ENCODE results near the gene LYPD5.
"Not testable (repeated sequence)": the region's sequence is repeated elsewhere in the genome, so short reads cannot be mapped to it uniquely, and the experiment has no call there.

Gene LYPD5

GRCh38 chr19:43807651-43808050 lies 5.4 kb upstream of the LYPD5 start:
- Histone ChIP-seq H4K20me1 (ENCODE audit: insufficient read depth) (no peaks in the 10 kb centered on the region), H3K27ac (no peak overlapping the region), H3K27me3 (ENCODE audit: insufficient read depth, low read depth) (no peaks in the 10 kb centered on the region), H3K4me3 (IDR thresholded peaks at IDR 0.05; ENCODE audit: insufficient read depth, low read depth, low read length) (no peak overlapping the region), H3K36me3 (ENCODE audit: insufficient read depth) (no peaks in the 10 kb centered on the region), H2AFZ (ENCODE audit: low read depth) (no peak overlapping the region), H3K4me1 (ENCODE audit: low read depth, poor library complexity, severe bottlenecking) (no peaks in the 10 kb centered on the region), H3K9ac (no peak overlapping the region), H3K4me2 (no peak overlapping the region), H3K79me2 (ENCODE audit: insufficient read depth, low read depth) (no peaks in the 10 kb centered on the region)
- no peak for TF ChIP-seq CTCF (conservative IDR thresholded peaks at IDR 0.05; ENCODE audit: low read depth, low read length)

GRCh38 chr19:43806848-43807247 lies 4.6 kb upstream of the LYPD5 start:
- Histone ChIP-seq H3K4me3 (IDR thresholded peaks at IDR 0.05; ENCODE audit: insufficient read depth, low read depth, low read length) (no peak overlapping the region), H2AFZ (ENCODE audit: low read depth) (no peak overlapping the region), H3K4me1 (ENCODE audit: low read depth, poor library complexity, severe bottlenecking) (no peaks in the 10 kb centered on the region), H3K36me3 (ENCODE audit: insufficient read depth) (no peaks in the 10 kb centered on the region), H3K27ac (no peak overlapping the region), H3K4me2 (no peak overlapping the region), H4K20me1 (ENCODE audit: insufficient read depth) (no peaks in the 10 kb centered on the region), H3K9ac (no peak overlapping the region), H3K79me2 (ENCODE audit: insufficient read depth, low read depth) (no peaks in the 10 kb centered on the region), H3K27me3 (ENCODE audit: insufficient read depth, low read depth) (no peaks in the 10 kb centered on the region)
- no peak for TF ChIP-seq CTCF (conservative IDR thresholded peaks at IDR 0.05; ENCODE audit: low read depth, low read length)

DNA sequence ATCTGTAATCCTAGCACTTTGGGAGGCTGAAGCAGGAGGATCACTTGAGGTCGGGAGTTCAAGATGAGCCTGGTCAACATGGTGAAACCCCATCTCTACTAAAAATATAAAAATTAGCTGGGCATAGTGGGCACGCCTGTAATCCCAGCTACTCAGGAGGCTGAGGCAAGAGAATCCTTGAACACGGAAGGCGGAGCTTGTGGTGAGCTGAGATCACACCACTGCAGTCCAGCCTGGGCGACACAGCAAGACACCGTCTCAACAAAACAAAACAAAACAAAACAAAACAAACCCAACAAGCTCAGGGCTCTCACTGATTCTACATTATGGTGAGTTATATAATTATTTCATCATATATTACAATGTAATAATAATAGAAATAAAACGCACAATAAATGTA lies 4.2 kb upstream of the LYPD5 start:
- H3K4me1 ChIP-seq (ENCODE audit: low read depth, poor library complexity, severe bottlenecking); H3K4me2 ChIP-seq; H3K4me3 ChIP-seq (IDR thresholded peaks at IDR 0.05; ENCODE audit: insufficient read depth, low read depth, low read length); H3K27me3 ChIP-seq (ENCODE audit: insufficient read depth, low read depth); H3K36me3 ChIP-seq (ENCODE audit: insufficient read depth); H3K79me2 ChIP-seq (ENCODE audit: insufficient read depth, low read depth); H2AFZ ChIP-seq (ENCODE audit: low read depth); H4K20me1 ChIP-seq (ENCODE audit: insufficient read depth); H3K27ac ChIP-seq; H3K9ac ChIP-seq: not testable (repeated sequence)

DNA sequence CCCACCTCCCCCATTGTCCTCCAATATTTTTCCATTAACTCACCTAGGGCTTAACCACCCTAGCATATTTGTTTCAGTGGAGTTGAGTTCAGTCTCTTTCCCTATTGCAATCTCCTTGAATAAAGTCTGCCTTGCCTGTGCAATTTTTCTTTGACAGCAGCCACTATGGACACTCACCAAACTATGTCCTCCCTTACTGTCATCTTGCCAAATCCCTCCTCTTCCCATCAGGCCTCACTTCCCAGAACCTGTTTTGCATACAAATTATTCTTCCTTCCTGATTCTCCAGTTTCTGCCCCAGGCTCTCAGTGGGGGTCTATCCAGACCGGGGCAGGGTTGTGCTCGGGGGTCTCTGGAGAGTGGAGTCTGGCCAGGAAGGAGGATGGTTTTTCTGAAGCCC lies 2.2 kb upstream of the LYPD5 start:
- H3K4me1 ChIP-seq (ENCODE audit: low read depth, poor library complexity, severe bottlenecking): no peaks in the 10 kb centered on the region
- H3K36me3 ChIP-seq (ENCODE audit: insufficient read depth): no peaks in the 10 kb centered on the region
- H3K4me3 ChIP-seq (IDR thresholded peaks at IDR 0.05; ENCODE audit: insufficient read depth, low read depth, low read length): no peak overlapping the region
- H3K4me2 ChIP-seq: no peak overlapping the region
- TF ChIP-seq CTCF (conservative IDR thresholded peaks at IDR 0.05; ENCODE audit: low read depth, low read length): no peak
- H4K20me1 ChIP-seq (ENCODE audit: insufficient read depth): no peaks in the 10 kb centered on the region
- H3K27ac ChIP-seq: no peak overlapping the region
- no peaks in the 10 kb centered on the region for H3K27me3 ChIP-seq (ENCODE audit: insufficient read depth, low read depth)
- no peak overlapping the region for H3K9ac ChIP-seq
- H2AFZ ChIP-seq (ENCODE audit: low read depth): no peak overlapping the region
- no peaks in the 10 kb centered on the region for H3K79me2 ChIP-seq (ENCODE audit: insufficient read depth, low read depth)

DNA sequence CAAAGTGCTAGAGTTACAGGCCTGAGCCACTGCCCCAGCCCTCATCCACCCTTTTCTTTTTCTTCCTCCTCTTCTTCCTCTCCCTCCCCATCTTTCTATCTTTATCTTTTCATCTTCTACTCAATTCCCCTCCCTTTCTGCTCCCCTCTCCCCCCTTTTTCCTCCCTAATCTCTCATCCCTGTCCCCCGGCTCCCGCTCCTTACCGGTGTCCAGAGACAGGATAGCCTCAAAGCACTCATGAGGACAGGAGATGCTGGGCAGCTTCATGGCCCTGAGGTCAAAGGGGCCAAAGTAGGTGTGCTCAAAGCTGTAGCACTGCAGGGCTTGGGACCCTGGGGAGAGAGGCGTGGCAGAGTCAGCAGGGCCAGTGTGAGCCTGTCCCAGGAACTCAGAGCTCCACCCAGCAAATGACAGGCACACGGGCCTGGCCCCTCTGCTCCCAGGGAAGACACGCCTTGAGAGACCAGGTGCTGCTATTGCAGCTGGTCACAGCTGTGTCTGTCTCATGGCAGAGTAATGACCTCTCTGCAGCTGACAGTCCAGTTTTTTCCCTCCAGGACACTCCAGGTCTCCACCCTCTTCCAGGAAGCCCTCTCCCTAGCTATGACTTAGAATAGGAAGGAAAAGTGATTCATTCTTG lies 2.6 kb downstream of the LYPD5 start:
- Histone ChIP-seq H3K4me1 (ENCODE audit: low read depth, poor library complexity, severe bottlenecking) (no peaks in the 10 kb centered on the region), H3K9ac (no peak overlapping the region), H3K4me2 (no peak overlapping the region), H2AFZ (ENCODE audit: low read depth) (no peak overlapping the region), H3K27ac (no peak overlapping the region), H3K79me2 (ENCODE audit: insufficient read depth, low read depth) (no peaks in the 10 kb centered on the region), H3K4me3 (IDR thresholded peaks at IDR 0.05; ENCODE audit: insufficient read depth, low read depth, low read length) (no peak overlapping the region), H4K20me1 (ENCODE audit: insufficient read depth) (no peaks in the 10 kb centered on the region), H3K27me3 (ENCODE audit: insufficient read depth, low read depth) (no peaks in the 10 kb centered on the region), H3K36me3 (ENCODE audit: insufficient read depth) (no peaks in the 10 kb centered on the region)
- TF ChIP-seq CTCF (conservative IDR thresholded peaks at IDR 0.05; ENCODE audit: low read depth, low read length): no peak
